HepG2 (cell line): ENCODE data around the gene ABCC10. TPM values are rescaled to one million over a fixed set of nuclear protein-coding genes. Genes with fewer than 3 reads are reported as not detected.
A peak's percentile ranks its signal among the peaks of the same experiment; 100 is the strongest.

Experiments used
- CEBPZ ChIP-seq: IDR thresholded peaks from 2 replicates; pipeline ENCODE4 v1.6.1; 2012; ENCODE audit warnings: low read length, improper control_type of control experiment
- FOSL1 ChIP-seq: sonication (generic); formaldehyde crosslinking; IDR thresholded peaks from 2 replicates; pipeline ENCODE4 v1.9.0; 2021; ENCODE audit warnings: missing genetic modification reagents, borderline replicate concordance
- KDM6A ChIP-seq: IDR thresholded peaks from 2 replicates; pipeline ENCODE4 v1.6.1; 2016; ENCODE audit warnings: low read depth
- NFAT5 ChIP-seq: sonication (generic); formaldehyde crosslinking; IDR thresholded peaks from 2 replicates; pipeline ENCODE4 v1.4.0; 2020; ENCODE audit warnings: missing genetic modification reagents
- POGK ChIP-seq: sonication (generic); formaldehyde crosslinking; conservative IDR thresholded peaks from 2 replicates; pipeline ENCODE4 v1.8.0; 2022; ENCODE audit warnings: mild to moderate bottlenecking, moderate library complexity, missing genetic modification reagents
- POLR2G ChIP-seq: fragments of 200-400 bp; formaldehyde crosslinking; IDR thresholded peaks from 2 replicates; pipeline ENCODE4 v1.6.1; 2018; ENCODE audit warnings: mild to moderate bottlenecking, low read depth, low read length, moderate library complexity
- RAD51 ChIP-seq: fragments of 450-650 bp; IDR thresholded peaks from 2 replicates; pipeline ENCODE4 v1.6.1; 2016; ENCODE audit warnings: borderline replicate concordance
- SMAD9 ChIP-seq: sonication (generic); formaldehyde crosslinking; IDR thresholded peaks from 2 replicates; pipeline ENCODE4 v1.5.1; 2020; ENCODE audit warnings: mild to moderate bottlenecking, missing genetic modification reagents
- TMF1 ChIP-seq: sonication (generic); formaldehyde crosslinking; IDR thresholded peaks from 2 replicates; pipeline ENCODE4 v1.8.1; 2022; ENCODE audit warnings: low read depth, missing genetic modification reagents
- ZNF280B ChIP-seq: sonication (generic); formaldehyde crosslinking; IDR thresholded peaks from 2 replicates; pipeline ENCODE4 v1.5.0; 2020; ENCODE audit warnings: missing genetic modification reagents, mild to moderate bottlenecking, borderline replicate concordance
- ZNF564 ChIP-seq: sonication (generic); formaldehyde crosslinking; IDR thresholded peaks from 2 replicates; pipeline ENCODE4 v1.8.1; 2023; ENCODE audit warnings: mild to moderate bottlenecking, missing genetic modification reagents
- ZNF737 ChIP-seq: sonication (generic); formaldehyde crosslinking; IDR thresholded peaks from 2 replicates; pipeline ENCODE4 v1.5.0; 2020; ENCODE audit warnings: missing genetic modification reagents, mild to moderate bottlenecking, borderline replicate concordance
- ZNF776 ChIP-seq: sonication (generic); formaldehyde crosslinking; IDR thresholded peaks from 2 replicates; pipeline ENCODE4 v1.4.0; 2020; ENCODE audit warnings: mild to moderate bottlenecking, missing genetic modification reagents
- ZNF839 ChIP-seq: sonication (generic); formaldehyde crosslinking; IDR thresholded peaks from 2 replicates; pipeline ENCODE4 v1.4.0; 2020; ENCODE audit warnings: missing genetic modification reagents, mild to moderate bottlenecking, borderline replicate concordance
- polyA plus RNA-seq, 8 experiments: library from polyadenylated mRNA; depleted of rRNA in 3 of 8; stranded (reverse) in 7 of 8; unstranded in 1 of 8; fragments of >200 nt; fragmentation: Illumina TruSeq in 4 of 8; extraction: Trizol in 4 of 8; gene quantifications; 2 replicates each; pipeline versions ENCODE4 v1.2.1 to v1.2.3, GENCODE V29; 2011 to 2016; ENCODE audit warnings: low read depth in 4 of 8, missing spikeins in 1 of 8, mixed read lengths in 1 of 8; ENCODE audit not compliant: insufficient read depth in 1 of 8
- total RNA-seq, 5 experiments: library from RNA; depleted of rRNA; stranded (reverse); fragments of >200 nt; fragmentation: Illumina TruSeq; extraction: Trizol; gene quantifications; 2 replicates each; pipeline ENCODE4 v1.2.3, GENCODE V29; 2016; ENCODE audit warnings: low read depth in 1 of 5
- TF ChIP-seq, protein P1 (sequence below): IDR thresholded peaks from 2 replicates; pipeline ENCODE4 v1.6.1; 2012; ENCODE audit warnings: inconsistent platforms
- TF ChIP-seq, protein P2 (sequence below): sonication (generic); formaldehyde crosslinking; IDR thresholded peaks from 2 replicates; pipeline ENCODE4 v1.8.0; 2022; ENCODE audit warnings: missing genetic modification reagents, mild to moderate bottlenecking, inconsistent platforms, borderline replicate concordance

ABCC10 gene
- total and polyA plus RNA-seq, 2 of the 13 experiments (the other 11 are each of a cell fraction or from before 2014, with no cell fraction given) = 16.0 to 24.3 TPM

- TF ChIP-seq NFAT5 (CRISPR knock-in tag) (no peak), ZNF776 (no peak), TMF1 (CRISPR knock-in tag) (no peak), ZNF280B (CRISPR knock-in tag) (no peak), RAD51 (no peak), SMAD9 (no peak), POGK (CRISPR knock-in tag) (peak; percentile 44; the same call in 1 of the 2 replicates), POLR2G (no peak), CEBPZ (no peak), FOSL1 (no peak), ZNF839 (CRISPR knock-in tag) (no peak), ZNF737 (CRISPR knock-in tag) (no peak), ZNF564 (CRISPR knock-in tag) (no peak), KDM6A (CRISPR knock-in tag) (peak; percentile 94)
- TF ChIP-seq, protein P1, sequence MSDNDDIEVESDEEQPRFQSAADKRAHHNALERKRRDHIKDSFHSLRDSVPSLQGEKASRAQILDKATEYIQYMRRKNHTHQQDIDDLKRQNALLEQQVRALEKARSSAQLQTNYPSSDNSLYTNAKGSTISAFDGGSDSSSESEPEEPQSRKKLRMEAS = no peak
- TF ChIP-seq, protein P2, sequence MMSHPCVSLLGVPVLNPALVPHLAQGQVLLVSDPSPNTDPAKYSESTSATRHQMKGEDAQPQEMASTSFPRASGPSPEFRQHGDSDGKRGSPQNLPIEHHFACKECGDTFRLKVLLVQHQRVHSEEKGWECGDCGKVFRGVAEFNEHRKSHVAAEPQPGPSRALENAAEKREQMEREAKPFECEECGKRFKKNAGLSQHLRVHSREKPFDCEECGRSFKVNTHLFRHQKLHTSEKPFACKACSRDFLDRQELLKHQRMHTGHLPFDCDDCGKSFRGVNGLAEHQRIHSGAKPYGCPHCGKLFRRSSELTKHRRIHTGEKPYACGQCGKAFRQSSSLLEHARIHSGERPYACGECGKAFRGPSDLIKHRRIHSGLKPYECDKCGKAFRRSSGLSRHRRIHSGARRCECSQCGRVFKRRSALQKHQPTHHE = 0 out of 2 replicates have a peak, but pooled peaks have one; percentile 70
These were observed 63.2 kb downstream of the ABCC10 start (continued) for GRCh38 chr6:43490523-43490939.
